A673 (cell line): ENCODE measurements around the gene ZBTB20. TPM values are rescaled to one million over a fixed set of nuclear protein-coding genes. Genes with fewer than 3 reads are reported as not detected.

Experiments
- BruUV-seq: library from RNA; stranded (reverse); fragments of 400-500 nt; replicated peaks from 2 replicates; lab custom pipeline; 2021; lab: Mats Ljungman, UMichigan
- CTCF ChIA-PET: fragments of 300-600 bp; sonication (Branson Sonifier 250); formaldehyde crosslinking; loops from one replicate; lab custom pipeline; 2022; ENCODE audit warnings: antibody characterized with exemption; lab: Charles Lee
- POLR2A ChIA-PET: fragments of 300-600 bp; sonication (Branson Sonifier 250); formaldehyde crosslinking; loops from one replicate; lab custom pipeline; 2022; ENCODE audit warnings: antibody characterized with exemption; ENCODE audit not compliant: low non-redundant PET; lab: Charles Lee
- DNase-seq: peaks from one replicate; pipeline ENCODE4 v3.0.0-alpha.2; 2015; ENCODE audit warnings: low spot score
- H3K27ac ChIP-seq: fragments of 200-600 bp; sonication (generic); 2 replicates; pipeline ENCODE4 v1.5.1; 2016; ENCODE audit warnings: mixed run types, low read depth, mild to moderate bottlenecking, mixed read lengths, antibody characterized with exemption, low read length; ENCODE audit not compliant: poor library complexity, severe bottlenecking
- H3K27me3 ChIP-seq: fragments of 200-600 bp; sonication (generic); replicated peaks from 2 replicates; pipeline ENCODE4 v1.6.1; 2017; ENCODE audit warnings: mixed run types, low read depth, mild to moderate bottlenecking, mixed read lengths, antibody characterized with exemption, low read length; ENCODE audit not compliant: insufficient read depth, poor library complexity
- H3K36me3 ChIP-seq: fragments of 200-600 bp; sonication (generic); 2 replicates; pipeline ENCODE4 v1.6.1; 2016; ENCODE audit warnings: mixed run types, mild to moderate bottlenecking, mixed read lengths, antibody characterized with exemption, low read length; ENCODE audit not compliant: insufficient read depth, poor library complexity, severe bottlenecking
- H3K4me1 ChIP-seq: fragments of 200-600 bp; sonication (generic); 2 replicates; pipeline ENCODE4 v1.6.1; 2017; ENCODE audit warnings: mixed run types, mild to moderate bottlenecking, mixed read lengths, antibody characterized with exemption, low read length; ENCODE audit not compliant: insufficient read depth, poor library complexity, severe bottlenecking
- H3K4me3 ChIP-seq: fragments of 200-600 bp; sonication (generic); 2 replicates; pipeline ENCODE4 v1.5.1; 2016; ENCODE audit warnings: low read depth, mixed run types, mild to moderate bottlenecking, mixed read lengths, low read length; ENCODE audit not compliant: poor library complexity, severe bottlenecking
- H3K9me3 ChIP-seq: fragments of 200-600 bp; sonication (generic); 2 replicates; pipeline ENCODE4 v1.6.1; 2016; ENCODE audit warnings: mixed run types, low read depth, mild to moderate bottlenecking, mixed read lengths, antibody characterized with exemption, low read length; ENCODE audit not compliant: poor library complexity, severe bottlenecking
- EZH2 ChIP-seq: fragments of 200-600 bp; sonication (generic); IDR thresholded peaks from 2 replicates; pipeline ENCODE4 v1.6.1; 2017; ENCODE audit warnings: borderline replicate concordance, low read depth, mild to moderate bottlenecking, mixed read lengths, antibody characterized with exemption, low read length; ENCODE audit not compliant: poor library complexity, severe bottlenecking
- intact Hi-C: fragments of 100-400 bp; cut with micrococcal nuclease; formaldehyde crosslinking; loops from one replicate; pipeline ENCODE4 v1.10.0; 2022; ENCODE audit not compliant: unreplicated experiment
- total RNA-seq: library from RNA; stranded (reverse); gene quantifications from 2 replicates; pipeline ENCODE4 v1.2.3, GENCODE V29; 2021
- TF ChIP-seq, protein P1 (sequence below): fragments of 300-800, 200-600 bp; sonication (generic); conservative IDR thresholded peaks from 2 replicates; pipeline ENCODE4 v1.5.1; 2017; ENCODE audit warnings: low read depth, mild to moderate bottlenecking, antibody characterized with exemption, low read length, moderate library complexity, mixed read lengths

ZBTB20 gene
- total RNA-seq, 1 experiment from 2014 or later = 13.5 TPM

DNA sequence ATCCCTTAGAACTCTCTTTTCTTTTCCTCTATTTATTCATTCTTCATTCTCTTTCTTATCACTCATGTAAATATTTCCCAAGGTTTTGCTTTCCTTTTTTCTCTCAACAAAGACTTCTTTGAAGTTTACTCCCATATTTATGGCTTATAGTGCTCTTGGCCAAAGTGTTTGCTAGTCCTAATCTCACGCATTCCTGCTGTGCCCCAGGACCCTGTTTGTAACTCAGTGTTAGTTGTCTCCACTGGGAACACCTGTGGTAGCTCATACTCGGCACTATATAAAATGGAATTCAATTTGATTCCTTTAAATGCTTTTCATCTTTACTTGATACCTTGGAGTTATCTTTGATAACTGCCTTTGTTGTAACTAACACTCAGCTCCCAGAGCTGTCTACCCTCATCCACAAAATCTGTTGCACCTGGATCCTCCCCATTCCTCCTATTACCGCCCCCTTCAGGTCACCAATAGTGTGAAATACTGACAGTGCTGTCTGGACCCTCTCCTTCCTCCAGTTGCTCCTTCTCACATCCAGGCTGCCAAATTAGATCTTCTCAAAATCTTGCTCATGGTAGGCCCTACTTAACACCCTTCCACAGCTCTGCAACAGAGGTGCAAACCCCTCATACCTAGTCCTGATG, 776.4 kb downstream of the ZBTB20 start:
- Histone ChIP-seq H3K9me3 (no peaks in the 10 kb centered on the region), H3K36me3 (no peaks in the 10 kb centered on the region), H3K4me1 (peaks cover 33% of the 10 kb centered on the region), H3K27me3 (no peaks in the 10 kb centered on the region), H3K27ac (no peak overlapping the region), H3K4me3 (no peak overlapping the region)
- intact Hi-C loops = no loop called here
- CTCF ChIA-PET = interaction anchor here (0.6 kb wide), 1 partner anchor 1329 kb away, joined by 3 read pairs; no protein-coding TSS in a partner anchor
- DNase-seq = no peak
- POLR2A ChIA-PET = no interaction called here
- BruUV-seq = no TSS peak
- no peak for TF ChIP-seq EZH2
- TF ChIP-seq, protein P1, sequence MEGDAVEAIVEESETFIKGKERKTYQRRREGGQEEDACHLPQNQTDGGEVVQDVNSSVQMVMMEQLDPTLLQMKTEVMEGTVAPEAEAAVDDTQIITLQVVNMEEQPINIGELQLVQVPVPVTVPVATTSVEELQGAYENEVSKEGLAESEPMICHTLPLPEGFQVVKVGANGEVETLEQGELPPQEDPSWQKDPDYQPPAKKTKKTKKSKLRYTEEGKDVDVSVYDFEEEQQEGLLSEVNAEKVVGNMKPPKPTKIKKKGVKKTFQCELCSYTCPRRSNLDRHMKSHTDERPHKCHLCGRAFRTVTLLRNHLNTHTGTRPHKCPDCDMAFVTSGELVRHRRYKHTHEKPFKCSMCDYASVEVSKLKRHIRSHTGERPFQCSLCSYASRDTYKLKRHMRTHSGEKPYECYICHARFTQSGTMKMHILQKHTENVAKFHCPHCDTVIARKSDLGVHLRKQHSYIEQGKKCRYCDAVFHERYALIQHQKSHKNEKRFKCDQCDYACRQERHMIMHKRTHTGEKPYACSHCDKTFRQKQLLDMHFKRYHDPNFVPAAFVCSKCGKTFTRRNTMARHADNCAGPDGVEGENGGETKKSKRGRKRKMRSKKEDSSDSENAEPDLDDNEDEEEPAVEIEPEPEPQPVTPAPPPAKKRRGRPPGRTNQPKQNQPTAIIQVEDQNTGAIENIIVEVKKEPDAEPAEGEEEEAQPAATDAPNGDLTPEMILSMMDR = peak; percentile 39

DNA sequence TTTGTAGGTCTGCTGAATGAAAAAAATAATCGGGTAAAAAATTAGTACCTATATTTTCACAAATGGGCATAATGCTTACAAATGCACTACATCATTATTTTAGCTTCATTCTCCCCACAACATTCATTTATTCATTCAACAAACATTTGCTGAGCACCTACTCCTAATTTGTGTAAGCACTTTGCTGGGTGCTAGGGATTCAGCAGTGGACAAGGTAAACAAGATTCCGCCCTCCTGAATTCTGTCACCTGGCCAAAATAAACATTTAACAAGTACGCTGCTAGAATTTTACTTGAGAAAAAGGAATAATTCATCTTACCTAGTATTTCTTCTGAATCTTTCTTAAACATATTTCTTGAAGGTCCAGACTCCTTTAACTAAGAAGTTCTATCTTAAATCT, 781.2 kb downstream of the ZBTB20 start:
- intact Hi-C loops = loop anchor here (10.0 kb wide), 4 partner anchors 229 to 1449 kb away; no protein-coding TSS in a partner anchor
- TF ChIP-seq, protein P1 = no peak
- TF ChIP-seq EZH2 = no peak
- Histone ChIP-seq H3K36me3 (no peaks in the 10 kb centered on the region), H3K4me1 (peaks cover 17% of the 10 kb centered on the region), H3K27ac (no peak overlapping the region), H3K4me3 (no peak overlapping the region), H3K9me3 (no peaks in the 10 kb centered on the region), H3K27me3 (no peaks in the 10 kb centered on the region)
- BruUV-seq = no TSS peak
- ChIA-PET POLR2A (no interaction called here), CTCF (interaction anchor here (1.1 kb wide), 1 partner anchor 53 kb away, joined by 4 read pairs; no protein-coding TSS in a partner anchor)
- DNase-seq = no peak

DNA sequence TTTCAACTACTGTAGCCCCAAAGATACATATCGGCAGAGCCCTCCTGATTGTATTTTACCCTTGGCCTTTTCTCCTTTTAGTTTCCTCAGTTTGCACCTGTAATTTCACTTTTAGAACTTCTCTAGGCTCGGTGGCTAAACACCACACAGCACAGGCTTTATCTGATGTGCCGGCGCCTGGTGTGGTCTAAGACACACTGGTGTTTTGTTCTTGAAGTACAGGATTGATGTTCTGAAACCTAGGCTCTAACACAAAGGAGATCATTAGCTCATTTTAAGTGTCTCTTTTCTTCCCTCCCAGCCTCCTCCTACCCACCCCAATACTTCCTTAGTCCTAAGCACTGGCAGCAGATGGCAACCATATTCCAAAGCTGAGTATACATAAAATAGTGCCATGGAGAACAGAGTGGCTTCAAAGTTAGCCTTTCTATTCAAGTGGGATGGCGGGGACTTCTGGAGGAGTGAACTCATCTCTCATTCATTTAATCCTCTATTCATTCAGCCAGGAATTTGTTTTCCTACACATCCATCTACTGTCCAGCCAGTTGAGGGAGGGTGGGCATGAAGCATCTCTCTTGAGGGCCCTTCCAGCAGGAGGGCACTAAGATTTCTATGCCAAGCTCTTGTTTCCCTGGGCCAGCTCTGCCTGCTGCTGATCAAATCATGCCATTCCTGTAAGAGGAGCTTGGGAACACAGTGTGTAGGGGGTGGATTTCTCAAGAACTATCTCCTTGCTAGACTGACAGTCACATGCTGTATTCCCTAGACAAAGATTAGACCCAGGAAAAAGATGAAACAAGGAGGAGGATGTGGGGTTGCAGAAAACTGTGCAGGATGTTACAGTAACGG, 782.1 kb downstream of the ZBTB20 start:
- intact Hi-C loops = loop anchor here (5.0 to 10.0 kb wide), 6 partner anchors 52 to 1450 kb away; no protein-coding TSS in a partner anchor
- H3K9me3 ChIP-seq = no peaks in the 10 kb centered on the region
- H3K27ac ChIP-seq = no peak overlapping the region
- DNase-seq = no peak
- TF ChIP-seq, protein P1 = no peak
- no peak for TF ChIP-seq EZH2
- no peaks in the 10 kb centered on the region for H3K27me3 ChIP-seq
- ChIA-PET POLR2A (no interaction called here), CTCF (interaction anchor here (1.1 kb wide), 1 partner anchor 54 kb away, joined by 4 read pairs; no protein-coding TSS in a partner anchor)
- no TSS peak for BruUV-seq
- peaks cover 17% of the 10 kb centered on the region for H3K4me1 ChIP-seq
- no peak overlapping the region for H3K4me3 ChIP-seq
- H3K36me3 ChIP-seq = no peaks in the 10 kb centered on the region
